H7 (cell line): ENCODE results near the gene RUFY3. TPM values are rescaled to one million over a fixed set of nuclear protein-coding genes. Genes with fewer than 3 reads are reported as not detected.
"Not testable (repeated sequence)": the region's sequence is repeated elsewhere in the genome, so short reads cannot be mapped to it uniquely, and the experiment has no call there.

Experiments used
- DNase-seq: peaks from one replicate; pipeline ENCODE4 v3.0.0; 2012
- H3K27me3 ChIP-seq: 2 replicates; pipeline ENCODE4 v1.6.0; 2011; ENCODE audit warnings: mild to moderate bottlenecking, low read length; ENCODE audit not compliant: control insufficient read depth, insufficient read depth
- H3K36me3 ChIP-seq: replicated peaks from 2 replicates; pipeline ENCODE4 v1.5.1; 2011; ENCODE audit warnings: low read length; ENCODE audit not compliant: control insufficient read depth, insufficient read depth
- H3K4me3 ChIP-seq: 2 replicates; pipeline ENCODE4 v1.5.1; 2011; ENCODE audit warnings: low read depth, mild to moderate bottlenecking, control low read depth, low read length, moderate library complexity; ENCODE audit not compliant: insufficient read depth
- total RNA-seq: library from RNA; depleted of rRNA; stranded (reverse); fragments of >200 nt; shearing (Covaris generic); gene quantifications from 2 replicates; pipeline ENCODE4 v1.2.3, GENCODE V29; 2014

The RUFY3 gene
- total RNA-seq, 1 experiment from 2014 or later = 32.7 TPM

GRCh38 chr4:70765368-70765767 is 43.6 kb downstream of the RUFY3 start:
- Histone ChIP-seq H3K27me3 (no peaks in the 10 kb centered on the region), H3K4me3 (no peak overlapping the region), H3K36me3 (no peaks in the 10 kb centered on the region; the same call in none of the 2 replicates)
- DNase-seq = no peak

- H3K36me3 ChIP-seq = no peaks in the 10 kb centered on the region; the same call in none of the 2 replicates
- no peak for DNase-seq
- H3K27me3 ChIP-seq = no peaks in the 10 kb centered on the region
- no peak overlapping the region for H3K4me3 ChIP-seq
Observed at GRCh38 chr4:70768301-70768948, 46.7 kb downstream of the RUFY3 start.

- H3K27me3 ChIP-seq, H3K4me3 ChIP-seq, H3K36me3 ChIP-seq: not testable (repeated sequence)
Observed at GRCh38 chr4:70769396-70769795, 47.6 kb downstream of the RUFY3 start.

GRCh38 chr4:70772929-70773555 is 51.3 kb downstream of the RUFY3 start:
- H3K4me3 ChIP-seq = no peak overlapping the region
- DNase-seq = no peak
- H3K27me3 ChIP-seq = no peaks in the 10 kb centered on the region
- H3K36me3 ChIP-seq = no peaks in the 10 kb centered on the region; the same call in 1 of the 2 replicates

More at GRCh38 chr4:70769396-70769795, 47.6 kb downstream of the RUFY3 start:
- DNase-seq = not testable (repeated sequence)

- no peak for DNase-seq
Observed at GRCh38 chr4:70778888-70779422, 57.2 kb downstream of the RUFY3 start.

GRCh38 chr4:70783096-70783495 is 61.3 kb downstream of the RUFY3 start:
- DNase-seq = no peak
- H3K27me3 ChIP-seq = no peaks in the 10 kb centered on the region
- H3K4me3 ChIP-seq = no peak overlapping the region
- H3K36me3 ChIP-seq = no peaks in the 10 kb centered on the region; the same call in 1 of the 2 replicates

More at GRCh38 chr4:70778888-70779422, 57.2 kb downstream of the RUFY3 start:
- H3K4me3 ChIP-seq = no peak overlapping the region
- H3K36me3 ChIP-seq = no peaks in the 10 kb centered on the region; the same call in 1 of the 2 replicates
- no peaks in the 10 kb centered on the region for H3K27me3 ChIP-seq

- DNase-seq = no peak
- Histone ChIP-seq H3K36me3 (no peaks in the 10 kb centered on the region; the same call in 1 of the 2 replicates), H3K27me3 (no peaks in the 10 kb centered on the region), H3K4me3 (no peak overlapping the region)
Observed at GRCh38 chr4:70787496-70787895, 65.7 kb downstream of the RUFY3 start.

GRCh38 chr4:70788733-70789132 is 67.0 kb downstream of the RUFY3 start:
- DNase-seq = no peak
- Histone ChIP-seq H3K27me3 (no peaks in the 10 kb centered on the region), H3K4me3 (no peak overlapping the region), H3K36me3 (no peaks in the 10 kb centered on the region; the same call in 1 of the 2 replicates)

- DNase-seq = no peak
- Histone ChIP-seq H3K27me3 (no peaks in the 10 kb centered on the region), H3K36me3 (no peaks in the 10 kb centered on the region; the same call in 1 of the 2 replicates), H3K4me3 (no peak overlapping the region)
Observed at GRCh38 chr4:70793626-70794025, 71.9 kb downstream of the RUFY3 start.

GRCh38 chr4:70801265-70801809 is 79.6 kb downstream of the RUFY3 start:
- no peak overlapping the region for H3K4me3 ChIP-seq
- no peak for DNase-seq

GRCh38 chr4:70802928-70803580 is 81.3 kb downstream of the RUFY3 start:
- DNase-seq = no peak
- Histone ChIP-seq H3K27me3 (no peaks in the 10 kb centered on the region), H3K4me3 (no peak overlapping the region), H3K36me3 (no peaks in the 10 kb centered on the region)

More at GRCh38 chr4:70801265-70801809, 79.6 kb downstream of the RUFY3 start:
- Histone ChIP-seq H3K27me3 (no peaks in the 10 kb centered on the region), H3K36me3 (no peaks in the 10 kb centered on the region)

- no peak for DNase-seq
- no peak overlapping the region for H3K4me3 ChIP-seq
- no peaks in the 10 kb centered on the region for H3K27me3 ChIP-seq
- H3K36me3 ChIP-seq = no peaks in the 10 kb centered on the region
Observed at GRCh38 chr4:70808151-70808550, 86.4 kb downstream of the RUFY3 start.

GRCh38 chr4:70815370-70815769 is 93.6 kb downstream of the RUFY3 start:
- Histone ChIP-seq H3K4me3 (no peak overlapping the region), H3K27me3 (no peaks in the 10 kb centered on the region), H3K36me3 (peaks cover 8% of the 10 kb centered on the region)
- DNase-seq = no peak

GRCh38 chr4:70816894-70817293 is 95.1 kb downstream of the RUFY3 start:
- DNase-seq = no peak
- H3K4me3 ChIP-seq = no peak overlapping the region
- no peaks in the 10 kb centered on the region for H3K27me3 ChIP-seq
- peaks cover 8% of the 10 kb centered on the region for H3K36me3 ChIP-seq
